A673 (cell line): ENCODE results near the gene EVI5L.

ENCODE experiments used
- EZH2 ChIP-seq: fragments of 200-600 bp; sonication (generic); IDR thresholded peaks from 2 replicates; pipeline ENCODE4 v1.6.1; 2017; ENCODE audit warnings: borderline replicate concordance, low read depth, mild to moderate bottlenecking, mixed read lengths, antibody characterized with exemption, low read length; ENCODE audit not compliant: poor library complexity, severe bottlenecking
- TF ChIP-seq, protein P1 (sequence below): fragments of 300-800, 200-600 bp; sonication (generic); conservative IDR thresholded peaks from 2 replicates; pipeline ENCODE4 v1.5.1; 2017; ENCODE audit warnings: low read depth, mild to moderate bottlenecking, antibody characterized with exemption, low read length, moderate library complexity, mixed read lengths

DNA sequence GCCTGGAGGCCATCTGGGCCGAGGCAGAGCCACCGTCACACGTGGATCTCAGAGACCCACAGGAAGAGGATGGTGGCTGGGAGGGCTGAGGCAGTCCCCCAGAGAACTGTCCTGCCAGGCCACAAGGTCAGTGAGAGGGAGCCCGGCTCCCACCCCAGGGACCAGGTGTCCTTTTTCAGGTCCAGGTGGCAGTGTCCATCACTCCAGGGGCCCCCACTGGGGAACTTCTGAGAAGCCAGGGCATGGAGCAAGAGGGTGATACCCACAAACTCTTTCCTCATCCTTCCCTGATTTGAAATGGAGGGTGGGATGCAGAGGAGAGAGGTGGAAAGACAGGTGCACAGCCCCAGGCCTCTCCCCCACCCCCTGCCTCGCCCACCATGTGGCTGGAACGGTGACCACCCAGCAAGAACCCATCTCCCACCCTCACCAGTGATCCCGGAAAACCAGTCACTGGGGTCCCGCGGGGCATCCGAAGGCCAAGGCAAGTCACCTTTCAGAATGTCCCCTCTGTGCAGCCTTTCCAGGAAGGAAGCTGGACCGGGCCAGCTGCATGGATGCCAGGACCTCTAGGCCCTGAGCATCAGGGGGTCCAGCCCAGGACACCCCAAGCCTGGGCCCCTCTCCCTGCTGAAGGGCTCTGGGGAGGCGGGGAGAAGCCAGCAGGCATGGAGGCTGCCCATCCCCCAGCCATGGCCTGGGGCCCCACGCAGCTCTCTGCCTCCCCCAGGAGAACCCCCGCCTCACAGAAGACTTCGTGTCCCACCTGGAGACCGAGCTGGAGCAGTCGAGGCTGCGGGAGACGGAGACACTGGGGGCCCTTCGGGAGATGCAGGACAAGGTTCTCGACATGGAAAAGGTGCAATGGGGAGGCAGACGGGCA, 30.1 kb downstream of the EVI5L start:
- TF ChIP-seq, protein P1, sequence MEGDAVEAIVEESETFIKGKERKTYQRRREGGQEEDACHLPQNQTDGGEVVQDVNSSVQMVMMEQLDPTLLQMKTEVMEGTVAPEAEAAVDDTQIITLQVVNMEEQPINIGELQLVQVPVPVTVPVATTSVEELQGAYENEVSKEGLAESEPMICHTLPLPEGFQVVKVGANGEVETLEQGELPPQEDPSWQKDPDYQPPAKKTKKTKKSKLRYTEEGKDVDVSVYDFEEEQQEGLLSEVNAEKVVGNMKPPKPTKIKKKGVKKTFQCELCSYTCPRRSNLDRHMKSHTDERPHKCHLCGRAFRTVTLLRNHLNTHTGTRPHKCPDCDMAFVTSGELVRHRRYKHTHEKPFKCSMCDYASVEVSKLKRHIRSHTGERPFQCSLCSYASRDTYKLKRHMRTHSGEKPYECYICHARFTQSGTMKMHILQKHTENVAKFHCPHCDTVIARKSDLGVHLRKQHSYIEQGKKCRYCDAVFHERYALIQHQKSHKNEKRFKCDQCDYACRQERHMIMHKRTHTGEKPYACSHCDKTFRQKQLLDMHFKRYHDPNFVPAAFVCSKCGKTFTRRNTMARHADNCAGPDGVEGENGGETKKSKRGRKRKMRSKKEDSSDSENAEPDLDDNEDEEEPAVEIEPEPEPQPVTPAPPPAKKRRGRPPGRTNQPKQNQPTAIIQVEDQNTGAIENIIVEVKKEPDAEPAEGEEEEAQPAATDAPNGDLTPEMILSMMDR, result no peak
- no peak for TF ChIP-seq EZH2
